Right atrium auricular region (tissue), 2 donors: ENCODE results near the gene PRIMPOL. TPM values are rescaled to one million over a fixed set of nuclear protein-coding genes. Genes with fewer than 3 reads are reported as not detected.
A peak's percentile ranks its signal among the peaks of the same experiment; 100 is the strongest.
"Not testable (repeated sequence)": the region's sequence is repeated elsewhere in the genome, so short reads cannot be mapped to it uniquely, and the experiment has no call there.

ENCODE experiments used
- DNase-seq: peaks from one replicate; pipeline ENCODE4 v3.0.0-alpha.2; 2019; ENCODE audit warnings: low spot score
- H3K27ac ChIP-seq, 2 donors: fragments of 200-600 bp; sonication (generic); 1 replicate in 1 of 2; 2 replicates in 1 of 2; pipeline ENCODE4 v1.5.1; 2016 to 2019
- H3K27me3 ChIP-seq, 2 donors: fragments of 200-600 bp; sonication (generic); one replicate each; pipeline versions ENCODE4 v1.5.1 to v1.6.0; 2017 to 2019
- H3K36me3 ChIP-seq: fragments of 200-600 bp; sonication (generic); one replicate; pipeline ENCODE4 v1.5.1; 2016
- H3K4me1 ChIP-seq, 2 donors: fragments of 200-600 bp; sonication (generic); one replicate each; pipeline versions ENCODE4 v1.5.1 to v1.6.0; 2017 to 2019
- H3K4me3 ChIP-seq, 2 donors: fragments of 200-600 bp; sonication (generic); 1 replicate in 1 of 2; 2 replicates in 1 of 2; pipeline ENCODE4 v1.5.1; 2017 to 2019; ENCODE audit warnings: mild to moderate bottlenecking in 1 of 2, moderate library complexity in 1 of 2
- H3K9me3 ChIP-seq, 2 donors: fragments of 200-600 bp; sonication (generic); one replicate each; pipeline ENCODE4 v1.5.1; 2019
- total RNA-seq, 2 donors: library from RNA; depleted of rRNA; stranded (reverse); fragments of >200 nt; gene quantifications; one replicate each; pipeline ENCODE4 v1.1.0, GENCODE V29; 2016
- TF ChIP-seq, protein P1 (sequence below), 2 donors: fragments of 200-600 bp; sonication (generic); IDR thresholded peaks; one replicate each; pipeline ENCODE4 v1.5.1; 2019; ENCODE audit warnings: antibody characterized with exemption in 2 of 2

PRIMPOL gene
- total RNA-seq, 2 donors from 2014 or later: 7.1 to 15.2 TPM

DNA sequence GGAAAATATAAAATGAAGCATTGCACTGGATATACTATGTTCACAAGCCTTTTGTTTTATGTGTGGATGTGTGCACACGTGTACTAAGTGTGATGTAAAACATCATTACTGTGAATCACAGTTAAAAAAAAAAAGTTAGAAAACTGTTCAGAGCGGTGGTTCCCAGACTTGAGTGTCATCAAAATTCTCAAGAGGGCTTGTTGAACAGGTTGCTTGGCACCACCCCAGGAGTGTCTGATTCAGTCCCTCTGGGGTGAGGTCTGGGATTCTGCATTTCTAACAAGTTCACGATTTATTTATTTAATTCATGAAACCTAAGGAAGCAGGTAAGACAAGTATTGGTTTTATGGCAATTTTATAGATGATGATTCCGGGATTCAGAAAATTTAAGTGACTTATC lies 82.6 kb downstream of the PRIMPOL start:
- Histone ChIP-seq H3K4me1 (peaks cover 2 to 8% of the 10 kb centered on the region in 2 donors), H3K9me3 (no peaks in the 10 kb centered on the region), H3K36me3 (no peaks in the 10 kb centered on the region), H3K27ac (no peak overlapping the region), H3K27me3 (no peaks in the 10 kb centered on the region), H3K4me3 (no peak overlapping the region)
- TF ChIP-seq, protein P1, sequence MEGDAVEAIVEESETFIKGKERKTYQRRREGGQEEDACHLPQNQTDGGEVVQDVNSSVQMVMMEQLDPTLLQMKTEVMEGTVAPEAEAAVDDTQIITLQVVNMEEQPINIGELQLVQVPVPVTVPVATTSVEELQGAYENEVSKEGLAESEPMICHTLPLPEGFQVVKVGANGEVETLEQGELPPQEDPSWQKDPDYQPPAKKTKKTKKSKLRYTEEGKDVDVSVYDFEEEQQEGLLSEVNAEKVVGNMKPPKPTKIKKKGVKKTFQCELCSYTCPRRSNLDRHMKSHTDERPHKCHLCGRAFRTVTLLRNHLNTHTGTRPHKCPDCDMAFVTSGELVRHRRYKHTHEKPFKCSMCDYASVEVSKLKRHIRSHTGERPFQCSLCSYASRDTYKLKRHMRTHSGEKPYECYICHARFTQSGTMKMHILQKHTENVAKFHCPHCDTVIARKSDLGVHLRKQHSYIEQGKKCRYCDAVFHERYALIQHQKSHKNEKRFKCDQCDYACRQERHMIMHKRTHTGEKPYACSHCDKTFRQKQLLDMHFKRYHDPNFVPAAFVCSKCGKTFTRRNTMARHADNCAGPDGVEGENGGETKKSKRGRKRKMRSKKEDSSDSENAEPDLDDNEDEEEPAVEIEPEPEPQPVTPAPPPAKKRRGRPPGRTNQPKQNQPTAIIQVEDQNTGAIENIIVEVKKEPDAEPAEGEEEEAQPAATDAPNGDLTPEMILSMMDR (IDR thresholded peaks at IDR 0.05): no peak
- DNase-seq: no peak

DNA sequence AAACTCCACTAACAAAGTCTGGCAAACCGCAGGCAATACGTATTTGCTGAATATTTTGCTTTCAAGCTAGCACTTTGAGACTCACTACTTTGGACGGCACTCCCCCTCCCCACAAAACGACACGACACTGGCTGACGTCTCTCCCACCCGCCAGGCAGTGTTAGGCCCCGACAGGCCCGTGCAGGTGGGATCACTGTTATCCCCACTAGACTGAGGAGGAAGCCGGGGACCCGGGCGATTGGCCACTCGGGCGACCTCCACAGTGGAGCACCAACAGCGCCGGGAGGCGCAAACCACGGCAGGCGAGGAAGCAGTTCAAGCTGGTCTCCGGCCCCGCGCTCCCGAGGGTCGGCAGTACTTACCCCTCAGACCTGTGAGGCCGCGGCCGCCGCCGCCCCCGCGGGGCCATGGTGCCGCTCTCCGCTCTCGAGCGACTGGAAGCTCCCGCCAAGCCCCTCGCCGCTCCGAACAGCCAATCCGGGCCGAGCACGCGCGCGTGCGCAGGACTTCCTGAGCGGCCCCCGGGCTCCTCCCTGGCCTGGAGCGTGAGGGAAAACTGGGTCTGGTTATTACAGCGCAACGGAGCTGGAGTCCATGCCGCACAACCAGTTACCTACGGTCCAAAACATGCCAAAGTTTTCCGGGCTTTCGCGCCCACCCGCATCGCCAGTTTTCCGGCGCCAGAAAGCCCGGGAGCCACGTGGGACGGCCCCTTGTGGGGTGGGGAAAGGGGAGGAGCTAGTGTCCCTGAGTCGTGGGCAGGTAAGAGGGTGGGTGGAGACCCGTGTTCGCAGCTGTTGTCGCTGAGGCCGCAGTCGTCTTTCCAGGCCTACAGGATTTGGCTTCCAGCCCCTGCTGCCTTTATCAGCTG lies 84.4 kb downstream of the PRIMPOL start, which contains the start of gene CENPU:
Gene CENPU (minus strand): TSS at position 443 of the 871 bp plus-strand sequence. CDS start 34 bp downstream, at position 409.
- DNase-seq: peak; percentile 95
- H3K4me3 ChIP-seq: peak within 1 kb of the TSS; percentile 69 to 71
- TF ChIP-seq, protein P1 (IDR thresholded peaks at IDR 0.05): no peak
- no peaks in the 10 kb centered on the region for H3K9me3 ChIP-seq
- H3K4me1 ChIP-seq: peaks cover 2 to 8% of the 10 kb centered on the region in 2 donors
- no peaks in the 10 kb centered on the region for H3K36me3 ChIP-seq
- peak within 1 kb of the TSS; percentile 63 to 73 for H3K27ac ChIP-seq
- no peaks in the 10 kb centered on the region for H3K27me3 ChIP-seq

DNA sequence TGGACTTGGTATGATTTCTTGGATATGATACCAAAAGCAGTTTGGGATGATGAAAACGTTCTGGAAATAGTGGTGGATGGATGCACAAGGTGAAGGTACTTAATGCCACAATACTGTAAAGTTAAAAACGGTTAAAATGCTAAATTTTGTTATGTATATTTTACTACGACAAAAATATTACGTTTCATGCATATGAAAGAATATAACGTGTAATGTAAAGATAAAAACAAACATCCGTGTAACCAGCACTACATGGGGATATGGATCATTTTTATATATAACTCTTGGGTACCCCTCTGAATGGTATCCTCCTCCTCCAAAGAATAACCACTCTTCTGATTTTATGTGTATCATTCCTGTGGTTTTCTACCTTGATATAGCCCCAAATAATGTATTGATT lies 85.2 kb downstream of the PRIMPOL start:
- Histone ChIP-seq H3K4me1 (peaks cover 2 to 8% of the 10 kb centered on the region in 2 donors), H3K27ac (peak overlapping the region in 1 of 2 donors; percentile 73), H3K9me3 (no peaks in the 10 kb centered on the region), H3K36me3 (no peaks in the 10 kb centered on the region), H3K4me3 (peak overlapping the region in 1 of 2 donors; percentile 71), H3K27me3 (no peaks in the 10 kb centered on the region)
- TF ChIP-seq, protein P1 (IDR thresholded peaks at IDR 0.05): no peak
- no peak for DNase-seq

DNA sequence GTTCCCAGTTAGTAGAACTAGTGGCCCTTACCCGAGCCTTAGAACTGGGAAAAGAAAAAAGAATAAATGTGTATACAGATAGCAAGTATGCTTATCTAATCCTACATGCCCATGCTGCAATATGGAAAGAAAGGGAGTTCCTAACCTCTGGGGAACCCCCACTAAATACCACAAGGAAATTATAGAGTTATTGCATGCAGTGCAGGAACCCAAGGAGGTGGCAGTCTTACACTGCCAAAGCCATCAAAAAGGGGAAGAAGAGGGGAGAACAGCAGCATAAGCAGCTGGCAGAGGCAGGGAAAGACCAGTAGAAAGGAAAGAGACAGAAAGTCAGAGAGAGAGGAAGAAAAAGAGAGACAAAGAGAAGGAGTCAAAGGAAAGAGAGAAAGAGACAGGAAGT lies 90.0 kb downstream of the PRIMPOL start:
- H3K27ac ChIP-seq, H3K4me3 ChIP-seq, H3K4me1 ChIP-seq, H3K27me3 ChIP-seq, DNase-seq, H3K36me3 ChIP-seq, H3K9me3 ChIP-seq: not testable (repeated sequence)

DNA sequence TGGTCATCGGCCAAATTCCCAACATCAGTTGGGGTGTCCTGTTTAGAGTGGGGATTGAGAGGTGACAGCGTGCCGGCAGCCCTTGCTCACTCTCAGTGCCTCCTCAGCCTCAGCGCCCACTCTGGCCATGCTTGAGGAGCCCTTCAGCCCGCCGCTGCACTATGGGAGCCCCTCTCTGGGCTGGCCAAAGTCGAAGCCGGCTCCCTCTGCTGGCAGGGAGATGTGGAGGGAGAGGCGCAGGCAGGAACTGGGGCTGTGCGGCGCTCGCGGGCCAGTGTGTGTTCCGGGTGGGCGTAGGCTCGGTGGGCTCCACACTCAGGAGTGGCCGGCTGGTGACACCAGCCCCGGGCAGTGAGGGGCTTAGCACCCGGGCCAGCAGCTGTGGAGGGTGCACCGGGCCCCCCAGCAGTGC lies 91.4 kb downstream of the PRIMPOL start:
- TF ChIP-seq, protein P1 (IDR thresholded peaks at IDR 0.05): no peak
- no peaks in the 10 kb centered on the region for H3K36me3 ChIP-seq

DNA sequence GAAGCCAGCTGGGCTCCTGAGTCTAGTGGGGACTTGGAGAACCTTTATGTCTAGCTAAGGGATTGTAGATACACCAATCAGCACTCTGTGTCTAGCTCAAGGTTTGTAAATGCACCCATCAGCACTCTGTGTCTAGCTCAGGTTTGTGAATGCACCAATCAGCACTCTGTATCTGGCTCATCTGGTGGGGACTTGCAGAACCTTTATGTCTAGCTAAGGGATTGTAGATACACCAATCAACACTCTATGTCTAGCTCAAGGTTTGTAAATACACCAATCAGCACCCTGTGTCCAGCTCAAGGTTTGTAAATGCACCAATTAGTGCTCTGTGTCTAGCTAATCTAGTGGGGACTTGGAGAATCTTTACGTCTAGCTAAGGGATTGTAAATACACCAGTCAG lies 92.1 kb downstream of the PRIMPOL start:
- H3K27me3 ChIP-seq, H3K9me3 ChIP-seq, H3K27ac ChIP-seq, H3K4me3 ChIP-seq, DNase-seq, H3K36me3 ChIP-seq: not testable (repeated sequence)
- H3K4me1 ChIP-seq: peaks cover 0 to 13% of the 10 kb centered on the region in 2 donors

More for the DNA sequence above, 91.4 kb downstream of the PRIMPOL start:
- no peak overlapping the region for H3K27ac ChIP-seq
- no peak for DNase-seq
- peaks cover 0 to 6% of the 10 kb centered on the region in 2 donors for H3K4me1 ChIP-seq
- no peaks in the 10 kb centered on the region for H3K27me3 ChIP-seq
- H3K9me3 ChIP-seq: no peaks in the 10 kb centered on the region
- H3K4me3 ChIP-seq: no peak overlapping the region
